SKM-1 treated with dmso at 0.1 percent for 144 hours (cell line): ENCODE results near the gene TMEM143.
"Not testable (repeated sequence)": the region's sequence is repeated elsewhere in the genome, so short reads cannot be mapped to it uniquely, and the experiment has no call there.

Source experiments
- DNase-seq: peaks from one replicate; lab custom pipeline; 2025; ENCODE audit not compliant: unreplicated experiment; lab: John Stamatoyannopoulos, UW

TMEM143 gene

GRCh38 chr19:48332351-48332661 lies 31.4 kb downstream of the TMEM143 start:
- no peak for DNase-seq

GRCh38 chr19:48330012-48330681 lies 33.6 kb downstream of the TMEM143 start:
- no peak for DNase-seq

GRCh38 chr19:48329167-48329891 lies 34.4 kb downstream of the TMEM143 start:
- no peak for DNase-seq

GRCh38 chr19:48325265-48325910 lies 38.4 kb downstream of the TMEM143 start, which contains the start of gene EMP3:
EMP3 (plus strand) TSS chr19:48325552; CDS start chr19:48326845, 1,293 bp downstream.
- DNase-seq: no peak

DNA sequence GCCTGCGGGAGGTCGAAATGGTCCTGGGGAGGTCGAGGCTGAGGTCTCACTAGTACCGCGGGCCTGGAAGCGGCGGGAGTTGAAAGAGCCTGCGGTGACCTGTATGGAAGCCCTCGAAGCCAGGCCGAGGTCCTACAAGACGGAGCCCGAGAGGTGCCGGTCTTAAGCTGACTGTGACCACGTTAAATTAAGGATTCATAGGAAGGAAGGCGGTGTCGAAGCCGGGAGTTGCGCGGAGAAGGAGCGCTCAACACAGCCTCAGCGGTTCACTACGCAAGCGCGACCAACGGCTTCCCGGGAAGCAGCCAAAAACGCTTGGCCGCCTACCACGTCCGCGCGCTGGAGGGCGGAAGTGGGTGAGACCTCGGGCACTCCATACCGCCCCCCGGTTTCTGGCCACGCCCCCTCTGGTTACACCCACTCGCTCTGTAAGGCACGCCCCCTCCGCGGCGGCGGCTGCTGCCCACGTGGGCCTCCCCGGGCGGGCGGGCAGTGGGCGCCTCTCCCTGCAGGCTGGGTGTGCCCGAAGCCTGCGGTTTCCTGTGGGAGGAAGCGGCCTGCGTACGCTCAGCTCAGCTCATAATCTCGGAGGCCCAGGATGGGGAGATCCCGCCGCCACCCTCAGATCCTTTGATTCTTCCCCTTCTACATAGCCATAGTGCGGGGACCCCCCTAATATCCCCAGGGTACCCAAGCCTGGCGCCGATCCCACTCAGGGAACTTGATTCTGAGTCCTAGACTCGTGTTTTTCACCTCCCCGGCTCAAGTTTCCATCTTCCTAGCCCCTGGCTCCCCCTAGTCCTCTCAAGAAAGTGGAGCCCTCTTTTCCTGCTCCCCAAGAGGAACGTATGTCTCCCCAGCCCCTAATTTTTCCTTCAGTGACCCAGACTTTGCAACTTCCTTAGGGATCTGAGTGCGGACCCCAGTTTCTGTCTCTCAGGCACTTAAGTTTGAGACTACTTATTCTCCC lies 41.8 kb downstream of the TMEM143 start:
- peak; percentile 77 for DNase-seq

- peak; percentile 70 for DNase-seq
These were observed 42.4 kb downstream of the TMEM143 start for GRCh38 chr19:48321372-48321621.

GRCh38 chr19:48319647-48320541 lies 43.8 kb downstream of the TMEM143 start:
- no peak for DNase-seq

- DNase-seq: no peak
These were observed 45.3 kb downstream of the TMEM143 start for GRCh38 chr19:48318286-48318987.

- DNase-seq: not testable (repeated sequence)
These were observed 46.1 kb downstream of the TMEM143 start for GRCh38 chr19:48317708-48317960.

DNA sequence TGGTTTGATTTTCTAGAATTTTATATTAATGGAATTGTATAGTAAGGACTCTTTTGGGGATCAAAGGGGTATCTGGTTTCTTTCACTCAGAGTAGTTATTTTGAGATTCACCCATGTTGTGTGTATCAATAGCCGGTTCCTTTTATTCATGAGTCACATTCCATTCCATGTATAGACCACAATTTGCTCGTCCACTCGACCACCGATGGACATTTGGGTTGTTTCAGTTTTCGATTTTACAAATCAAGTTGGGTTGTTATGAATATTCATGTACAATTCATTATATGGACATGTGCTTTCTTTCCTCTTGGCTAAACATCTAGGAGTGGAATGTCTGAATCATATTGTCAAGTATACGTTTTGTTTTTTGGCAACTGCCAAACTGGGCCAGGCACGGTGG lies 48.0 kb downstream of the TMEM143 start:
- no peak for DNase-seq

DNA sequence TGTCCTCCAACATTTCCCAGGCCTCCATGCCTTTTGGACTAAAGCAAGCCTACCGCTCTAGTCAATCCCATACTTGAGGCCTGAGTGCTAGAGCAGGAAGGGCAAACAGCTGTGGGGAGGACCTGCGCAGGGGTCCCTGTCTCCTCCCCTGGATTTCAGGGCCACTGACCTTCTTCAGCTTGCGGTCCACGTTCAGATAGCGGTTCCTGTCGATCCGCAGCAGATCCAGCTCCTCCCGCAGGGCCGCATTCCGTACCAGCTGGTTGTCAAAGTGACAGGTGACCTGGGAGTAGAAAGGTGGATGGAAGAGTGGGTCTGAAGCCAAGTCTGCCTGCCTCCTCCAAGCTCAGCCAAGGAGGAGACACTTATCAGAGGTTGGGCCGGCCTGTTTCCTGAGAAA lies 52.4 kb downstream of the TMEM143 start:
- no peak for DNase-seq

- no peak for DNase-seq
These were observed 53.5 kb downstream of the TMEM143 start for GRCh38 chr19:48310227-48310626.

DNA sequence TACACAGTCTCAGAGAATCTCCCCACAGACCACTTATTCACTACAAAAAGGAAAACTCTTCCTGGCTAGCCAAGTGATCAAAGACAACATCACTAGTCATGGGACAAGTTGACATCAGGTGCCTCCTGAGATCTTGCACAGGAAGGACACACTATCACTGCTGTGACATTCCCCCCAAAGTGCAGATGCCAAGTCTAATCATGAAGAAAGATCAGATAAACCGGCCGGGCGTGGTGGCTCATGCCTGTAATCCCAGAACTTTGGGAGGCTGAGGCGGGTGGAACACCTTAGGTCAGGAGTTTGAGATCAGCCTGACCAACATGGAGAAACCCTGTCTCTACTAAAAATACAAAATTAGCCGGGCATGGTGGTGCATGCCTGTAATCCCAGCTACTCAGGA lies 54.0 kb downstream of the TMEM143 start:
- not testable (repeated sequence) for DNase-seq

DNA sequence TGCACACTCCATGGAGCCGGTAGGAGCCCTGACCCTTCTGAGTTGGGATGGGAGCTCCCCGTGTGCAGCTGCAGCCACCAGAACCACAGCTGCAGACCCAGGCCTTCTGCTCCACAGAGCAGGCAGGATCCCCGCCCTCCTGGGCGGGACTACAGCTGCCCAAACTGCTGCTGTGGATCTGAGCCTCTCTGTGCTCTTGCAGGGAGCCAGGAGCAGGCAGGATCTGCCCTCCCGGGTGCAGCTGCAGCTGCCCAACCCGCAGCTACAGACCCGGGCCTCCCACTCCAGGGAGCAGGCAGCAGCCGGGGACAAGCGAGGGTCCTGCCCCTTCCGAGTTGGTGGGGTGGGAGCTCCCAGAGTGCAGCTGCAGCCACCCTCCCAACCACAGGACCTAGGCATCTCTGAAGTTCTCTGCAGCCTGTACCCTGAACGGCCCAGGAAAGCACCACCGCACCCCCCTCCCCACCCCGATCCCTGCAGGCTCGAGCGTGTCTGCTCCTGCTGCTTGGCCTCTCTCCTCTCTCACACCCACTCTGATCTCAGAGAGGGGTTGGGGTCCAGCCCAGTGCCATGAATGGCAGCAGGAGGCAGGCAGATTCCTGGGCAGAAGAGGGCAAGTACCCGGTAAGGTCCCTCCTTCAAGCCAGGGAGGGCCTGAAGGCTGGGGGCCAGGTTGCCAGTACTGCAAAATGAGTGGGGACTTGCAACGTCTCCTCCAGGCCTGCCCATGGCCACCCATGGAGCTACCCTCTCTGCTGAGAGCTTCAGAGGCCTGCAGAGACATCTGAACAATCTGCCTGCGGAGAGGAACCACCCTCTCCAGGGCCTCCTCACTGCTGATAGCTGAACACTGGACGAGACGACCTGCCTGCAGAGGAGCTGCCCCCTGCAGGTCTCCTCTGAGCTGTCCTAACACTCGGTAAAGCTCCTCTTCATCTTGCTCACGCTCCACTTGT lies 54.8 kb downstream of the TMEM143 start:
- no peak for DNase-seq

DNA sequence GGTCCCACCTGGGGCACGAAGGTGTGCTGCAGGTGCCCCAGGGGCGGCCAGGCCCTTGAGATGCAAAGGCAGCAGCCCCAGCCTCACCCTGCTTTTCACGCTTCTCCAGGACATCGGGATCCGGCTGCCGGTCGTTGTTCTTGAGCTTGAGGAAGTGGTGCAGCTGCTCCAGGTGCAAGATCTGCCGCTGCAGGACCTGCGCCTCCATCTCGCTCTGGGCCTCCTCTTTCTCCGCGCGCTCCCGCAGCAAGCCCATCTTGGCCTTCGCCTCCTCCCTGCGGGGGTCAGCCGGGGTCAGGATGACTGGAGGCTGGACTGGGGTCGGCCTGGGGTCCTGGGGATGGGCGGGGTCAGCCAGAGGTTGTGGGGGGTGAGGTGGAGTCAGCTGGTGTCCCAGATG lies 59.9 kb downstream of the TMEM143 start:
- DNase-seq: no peak

GRCh38 chr19:48303367-48303766 lies 60.4 kb downstream of the TMEM143 start:
- DNase-seq: no peak

DNA sequence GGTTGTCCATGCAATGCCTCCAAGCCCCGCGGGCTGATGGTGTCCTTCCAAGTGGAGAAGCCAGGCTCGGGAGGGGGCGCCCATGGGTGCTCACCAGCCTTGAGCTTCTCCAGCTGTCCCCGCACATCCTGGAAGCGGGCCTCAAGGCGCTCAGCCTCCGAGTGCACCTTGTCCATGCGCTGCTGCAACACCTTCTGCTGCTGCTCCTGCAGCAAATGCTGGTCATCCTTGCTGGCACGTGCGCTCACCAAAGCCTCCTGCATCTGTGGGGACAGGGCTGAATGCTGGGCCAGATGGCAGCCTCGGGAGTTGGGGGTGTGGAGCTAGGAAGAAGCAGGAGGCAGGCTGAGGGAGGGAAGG lies 61.2 kb downstream of the TMEM143 start:
- no peak for DNase-seq

DNA sequence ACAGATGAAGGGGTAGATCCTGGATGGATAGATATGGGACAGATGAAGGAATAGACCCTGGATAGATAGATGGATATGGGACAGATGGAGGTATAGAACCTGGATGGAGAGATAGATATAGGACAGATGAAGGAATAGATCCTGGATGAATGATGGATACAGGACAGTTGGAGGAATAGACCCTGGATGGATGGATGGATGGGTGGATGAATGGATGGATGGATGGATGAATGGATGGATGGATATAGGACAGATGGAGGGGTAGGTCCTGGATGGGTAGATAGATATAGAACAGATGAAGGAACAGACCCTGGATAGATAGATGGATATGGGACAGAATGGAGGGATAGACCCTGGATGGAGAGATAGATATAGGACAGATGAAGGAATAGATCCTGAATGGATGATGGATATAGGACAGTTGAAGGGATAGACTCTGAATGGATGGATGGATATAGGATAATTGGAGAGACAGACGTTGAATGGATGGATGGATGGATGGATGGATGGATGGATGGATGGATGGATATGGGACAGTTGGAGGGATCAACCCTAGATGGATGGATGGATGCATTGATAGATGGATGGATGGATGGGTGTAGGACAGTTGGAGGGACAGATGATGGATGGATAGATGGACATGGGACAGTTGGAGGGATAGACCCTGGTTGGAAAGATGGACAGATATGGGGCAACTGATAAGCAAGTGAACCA lies 61.7 kb downstream of the TMEM143 start:
- no peak for DNase-seq
